GM19324 (cell line): ENCODE results near the gene TCERG1.

ENCODE experiments used
- ATAC-seq: cut with Tn5 transposase; IDR thresholded peaks from one replicate; pipeline ENCODE4 v1.9.1; 2021; ENCODE audit warnings: mild to moderate bottlenecking, moderate library complexity; ENCODE audit not compliant: unreplicated experiment, low FRiP score

Gene TCERG1

GRCh38 chr5:146451411-146451810 lies 4.3 kb downstream of the TCERG1 start:
- no peak for ATAC-seq

GRCh38 chr5:146457431-146457830 lies 10.3 kb downstream of the TCERG1 start:
- ATAC-seq = no peak

- ATAC-seq = no peak
These were observed 11.8 kb downstream of the TCERG1 start for GRCh38 chr5:146458894-146459293.

- ATAC-seq = no peak
These were observed 14.2 kb downstream of the TCERG1 start for GRCh38 chr5:146461319-146461718.

- no peak for ATAC-seq
These were observed 16.3 kb downstream of the TCERG1 start for GRCh38 chr5:146463446-146463845.

GRCh38 chr5:146466521-146467349 lies 19.6 kb downstream of the TCERG1 start:
- no peak for ATAC-seq

GRCh38 chr5:146467760-146468159 lies 20.6 kb downstream of the TCERG1 start:
- no peak for ATAC-seq

GRCh38 chr5:146474065-146474464 lies 26.9 kb downstream of the TCERG1 start:
- no peak for ATAC-seq

- ATAC-seq = no peak
These were observed 28.2 kb downstream of the TCERG1 start for GRCh38 chr5:146475190-146475780.

- ATAC-seq = no peak
These were observed 28.8 kb downstream of the TCERG1 start for GRCh38 chr5:146475906-146476305.

GRCh38 chr5:146482775-146483174 lies 35.6 kb downstream of the TCERG1 start:
- ATAC-seq = no peak

GRCh38 chr5:146484714-146485391 lies 37.7 kb downstream of the TCERG1 start:
- no peak for ATAC-seq

GRCh38 chr5:146490089-146490843 lies 43.1 kb downstream of the TCERG1 start:
- no peak for ATAC-seq

- ATAC-seq = no peak
These were observed 47.5 kb downstream of the TCERG1 start for GRCh38 chr5:146494656-146495055.

GRCh38 chr5:146499680-146500079 lies 52.5 kb downstream of the TCERG1 start:
- ATAC-seq = no peak

GRCh38 chr5:146507428-146507827 lies 60.3 kb downstream of the TCERG1 start:
- no peak for ATAC-seq

GRCh38 chr5:146510559-146511125 lies 63.5 kb downstream of the TCERG1 start:
- ATAC-seq = no peak

GRCh38 chr5:146513462-146513861 lies 66.3 kb downstream of the TCERG1 start:
- no peak for ATAC-seq

GRCh38 chr5:146514575-146514974 lies 67.4 kb downstream of the TCERG1 start:
- ATAC-seq = no peak

- ATAC-seq = no peak
These were observed 68.5 kb downstream of the TCERG1 start for GRCh38 chr5:146515473-146516150.
